Stimulated activated CD8-positive, alpha-beta memory T cell treated with anti-CD3 and anti-CD28 coated beads, Interleukin-15, amount 100 ng/mL, for 4 hours (primary cell): ENCODE measurements around the gene ZNF24.

Source experiments
- DNase-seq, 2 donors: peaks; one replicate each; pipeline ENCODE4 v3.0.0-alpha.2; 2020; ENCODE audit warnings: low read depth in 2 of 2

Gene ZNF24

DNA sequence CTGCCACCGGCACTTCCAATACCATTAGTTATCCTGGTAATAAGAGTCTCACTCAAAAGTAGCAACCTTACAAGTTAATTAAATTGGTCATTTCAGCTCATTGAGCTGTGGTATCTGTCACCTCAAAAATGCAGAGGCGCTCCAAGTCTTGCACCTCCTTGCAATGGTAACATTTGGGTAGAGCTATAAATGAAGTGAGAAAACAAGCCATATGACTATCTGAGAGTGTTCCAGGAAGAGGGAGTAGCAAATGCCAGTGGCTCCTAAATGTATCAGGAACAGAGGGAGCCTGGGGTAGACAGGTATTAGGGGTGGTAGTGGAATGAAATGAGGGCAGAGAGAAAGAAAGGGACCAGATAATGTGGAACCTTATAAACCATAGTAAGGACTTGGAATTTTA is 48.2 kb downstream of the ZNF24 start:
- DNase-seq, result no peak

DNA sequence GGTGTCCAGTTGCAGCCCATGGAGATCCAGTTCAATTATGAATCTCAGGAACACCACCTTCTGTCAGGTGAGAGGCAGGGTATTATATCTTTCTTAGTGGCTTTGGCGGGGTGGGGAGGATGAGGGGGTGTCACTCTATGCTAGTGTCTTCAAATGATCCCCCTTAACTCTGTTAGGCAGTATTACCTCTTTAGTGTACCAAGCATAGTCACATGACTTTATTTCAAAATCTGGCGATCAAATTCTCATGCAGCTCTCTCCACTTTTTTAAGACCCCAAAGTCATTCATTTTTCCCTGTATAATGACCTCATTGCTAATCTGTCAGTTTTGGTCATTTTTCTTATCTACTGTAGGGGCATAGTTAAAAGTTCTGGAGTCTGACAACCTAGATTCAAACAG is 53.1 kb downstream of the ZNF24 start:
- DNase-seq, result no peak

DNA sequence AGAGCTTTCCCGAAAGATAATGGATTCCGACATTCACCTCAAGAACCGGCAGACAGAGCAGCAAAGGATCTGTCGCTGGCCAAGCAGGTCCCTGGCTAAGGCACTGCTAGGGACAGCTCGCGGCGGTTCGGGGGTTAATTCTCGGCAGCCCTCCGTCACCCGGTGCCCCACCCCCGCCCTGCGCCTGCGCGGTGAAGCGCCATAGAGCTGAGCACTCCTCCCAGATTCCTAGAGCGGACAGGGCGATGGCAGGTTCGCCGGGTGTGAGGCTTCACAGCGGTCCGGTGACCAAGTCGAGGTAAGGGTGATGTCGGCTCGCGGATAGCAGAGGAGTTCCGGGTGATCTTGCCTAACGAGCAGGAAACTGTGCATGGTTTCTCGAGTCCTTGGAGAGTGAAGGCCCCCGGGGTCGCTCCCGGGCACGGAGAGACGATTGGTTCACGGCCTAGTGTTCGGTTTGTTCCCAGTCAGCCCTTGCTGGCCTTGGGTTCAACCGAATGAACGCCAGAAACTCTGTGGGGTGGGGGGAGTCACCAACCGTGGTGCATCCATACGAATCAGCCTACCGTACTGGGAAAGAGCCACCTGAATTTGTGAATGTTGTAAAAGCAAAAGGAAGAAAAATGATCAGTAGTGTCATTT is 54.0 kb downstream of the ZNF24 start, which contains the start of gene ZSCAN30:
Gene ZSCAN30, minus strand, starts transcription at position 136 of the 642 bp plus-strand sequence. CDS start 25,877 bp downstream, outside the sequence.
- peak; percentile 90 to 94 for DNase-seq

DNA sequence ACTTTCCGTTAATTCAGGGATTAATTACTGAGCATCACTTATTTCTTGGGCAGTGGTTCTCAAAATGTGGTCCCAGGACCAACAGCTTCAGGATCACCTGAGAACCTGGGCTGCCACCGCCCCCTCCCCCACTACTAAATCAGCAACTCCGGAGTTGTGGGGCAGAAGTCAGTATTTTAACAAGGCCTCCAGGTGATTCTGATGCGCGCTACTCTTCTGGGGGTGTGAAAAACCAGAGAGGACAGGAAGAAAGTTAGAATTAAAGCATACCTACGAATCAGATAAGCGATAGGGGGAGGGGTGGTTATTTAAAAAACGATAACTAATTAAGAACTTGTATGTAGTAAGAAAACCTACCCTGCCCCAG is 54.5 kb downstream of the ZNF24 start:
- no peak for DNase-seq

DNA sequence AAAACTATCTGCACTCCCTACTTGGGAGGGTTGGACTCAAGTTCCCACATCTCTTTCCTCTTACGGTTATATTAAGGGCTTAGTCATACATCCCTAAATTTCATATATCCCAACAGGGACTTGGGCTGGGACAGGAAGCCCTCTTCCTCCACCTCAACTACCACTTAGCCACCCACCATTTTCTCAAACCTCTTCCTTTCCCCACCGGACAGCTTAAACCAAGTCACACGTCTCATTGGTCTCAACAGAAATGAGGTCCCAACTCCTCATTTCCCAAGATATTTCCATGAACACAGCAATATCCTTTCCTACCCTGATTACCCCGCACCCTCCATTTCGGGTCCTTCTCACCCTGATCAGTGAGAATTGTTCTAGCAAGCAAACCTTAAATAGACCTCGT is 54.9 kb downstream of the ZNF24 start:
- no peak for DNase-seq

DNA sequence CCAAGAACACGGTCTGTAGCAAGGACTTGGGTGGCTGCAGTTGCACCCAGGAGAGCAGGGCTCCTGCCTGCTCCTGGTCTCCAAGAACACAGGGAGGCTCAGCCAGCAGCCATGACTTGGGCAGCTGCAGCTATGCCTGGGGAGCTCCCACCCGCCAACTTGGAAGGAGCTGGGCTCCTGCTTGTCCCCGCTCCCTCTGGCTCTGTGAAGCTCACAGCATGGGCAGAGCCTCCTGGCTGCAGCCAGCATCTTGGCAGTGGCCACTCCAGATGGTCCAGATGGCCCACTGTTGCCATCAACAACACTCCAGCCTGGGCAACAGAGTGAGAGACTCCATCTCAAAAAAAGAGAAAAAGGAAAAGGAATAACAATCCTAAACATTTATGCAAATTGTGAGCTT is 59.4 kb downstream of the ZNF24 start:
- no peak for DNase-seq

DNA sequence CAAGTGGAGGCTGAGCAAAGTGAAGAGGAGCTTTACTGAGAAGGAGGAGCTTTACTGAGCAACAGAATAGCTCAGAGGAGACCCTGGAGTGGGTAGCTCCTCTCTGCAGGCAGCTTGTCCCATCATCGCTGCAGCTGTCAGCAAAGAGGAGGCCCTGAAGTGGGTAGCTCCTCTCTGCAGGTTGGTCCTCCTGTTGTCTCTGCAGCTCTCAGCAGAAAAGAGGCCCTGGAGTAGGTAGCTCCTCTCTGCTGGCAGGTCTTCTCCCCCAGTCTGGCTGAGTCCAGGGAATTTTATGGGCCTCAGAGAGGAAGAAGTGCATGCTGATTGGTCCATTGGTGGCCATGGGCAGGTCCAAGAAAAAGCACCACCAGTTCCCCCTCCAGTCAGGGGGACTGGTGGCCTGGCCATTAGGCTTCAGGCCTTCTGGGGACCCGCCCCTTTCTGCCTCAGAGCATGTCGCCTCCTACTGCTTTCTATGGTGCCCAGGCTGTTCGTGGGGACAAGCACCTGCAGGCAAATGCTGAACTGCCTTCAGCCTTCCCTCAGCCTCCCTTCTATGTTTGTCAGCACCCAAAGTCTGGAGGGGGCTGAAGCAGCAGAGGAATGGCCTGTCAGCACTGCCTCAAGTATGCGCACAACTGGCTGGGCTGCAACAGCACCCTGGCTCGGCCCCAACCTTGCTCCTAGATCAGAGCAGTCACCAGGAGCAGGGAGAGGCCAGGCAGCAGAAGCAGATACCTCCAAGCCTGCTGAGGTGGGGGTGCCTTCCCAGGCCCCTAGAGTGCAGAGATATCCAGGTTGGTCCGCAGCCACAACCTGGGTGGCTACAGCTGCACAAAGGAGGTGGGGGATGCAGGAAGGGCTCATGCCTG is 60.1 kb downstream of the ZNF24 start:
- DNase-seq, result no peak

DNA sequence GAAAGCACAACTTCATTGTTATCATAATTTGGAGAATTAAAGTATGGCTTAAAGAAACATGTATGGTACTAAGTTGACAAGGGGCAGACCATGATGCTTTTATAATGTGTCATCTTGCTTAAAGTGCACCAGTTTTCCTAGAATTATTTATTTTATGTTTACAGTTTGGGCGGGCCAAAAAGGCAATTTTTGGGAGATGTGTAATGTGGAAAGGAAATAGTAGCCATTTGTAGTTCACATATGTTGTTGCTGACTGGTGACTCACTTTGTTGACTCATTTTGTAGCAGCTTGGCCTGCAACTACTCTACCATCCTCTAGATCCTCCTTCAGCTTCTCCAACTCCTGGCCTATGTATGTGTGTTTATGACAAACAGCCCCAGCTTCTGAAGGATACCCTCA is 61.9 kb downstream of the ZNF24 start:
- DNase-seq, result no peak
